H4 (cell line): ENCODE measurements around the gene A2M. TPM values are rescaled to one million over a fixed set of nuclear protein-coding genes. Genes with fewer than 3 reads are reported as not detected.
"Not testable (repeated sequence)": the region's sequence is repeated elsewhere in the genome, so short reads cannot be mapped to it uniquely, and the experiment has no call there.

ENCODE experiments used
- DNase-seq: peaks from one replicate; pipeline ENCODE4 v3.0.0-alpha.2; 2015; ENCODE audit warnings: low spot score
- total RNA-seq: library from RNA; depleted of rRNA; stranded (reverse); fragments of >200 nt; shearing (Covaris generic); gene quantifications from 2 replicates; pipeline ENCODE4 v1.2.3, GENCODE V29; 2014; rRNA removed

A2M gene
- 5.3 and 5.6 TPM in 2 replicates for total RNA-seq

GRCh38 chr12:9115731-9116559 lies at the start of gene A2M:
Gene A2M (minus strand): TSS chr12:9115919. CDS start chr12:9115849, 70 bp downstream.
- DNase-seq: peak; percentile 62

DNA sequence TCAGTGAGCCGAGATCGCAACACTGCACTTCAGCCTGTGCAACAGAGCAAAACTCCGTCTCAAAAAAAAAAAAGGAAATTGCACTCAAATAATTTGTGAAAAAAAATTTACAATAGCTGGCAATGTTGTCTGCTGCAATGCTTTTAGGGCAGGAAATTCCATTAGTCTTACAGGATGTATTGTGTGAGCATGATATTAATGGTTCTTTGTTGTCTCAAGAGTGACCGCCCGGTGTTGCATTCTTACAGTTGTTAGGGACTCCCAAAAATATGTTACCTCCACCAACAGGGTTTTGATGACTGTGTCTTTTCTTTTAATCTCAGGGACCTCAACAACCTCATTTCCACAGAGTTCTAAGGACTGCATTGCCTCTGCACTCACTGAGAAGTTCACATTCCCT lies 47.7 kb upstream of the A2M start:
- DNase-seq: no peak

DNA sequence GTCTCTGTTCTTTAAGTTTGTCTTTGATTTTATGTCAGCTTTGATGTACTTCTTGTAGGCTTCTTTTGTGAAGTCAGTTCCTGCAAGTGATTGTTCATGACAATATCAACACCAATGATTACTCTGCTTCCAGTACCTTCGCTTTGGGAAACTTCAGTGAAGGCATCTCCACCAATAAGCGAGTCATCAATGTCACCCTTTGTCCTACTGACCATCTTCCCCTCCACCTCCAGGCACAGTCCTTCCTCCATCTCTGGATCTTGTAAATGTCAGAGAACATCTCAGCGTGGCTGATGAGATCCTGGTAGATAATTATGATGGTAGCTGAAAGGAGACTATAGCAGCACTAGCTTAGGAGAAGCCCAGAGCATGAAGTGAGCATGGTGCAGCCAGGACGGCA lies 40.4 kb upstream of the A2M start:
- no peak for DNase-seq

- no peak for DNase-seq
Observed at GRCh38 chr12:9149372-9149771, 33.7 kb upstream of the A2M start.

GRCh38 chr12:9148926-9149325 lies 33.2 kb upstream of the A2M start:
- no peak for DNase-seq

DNA sequence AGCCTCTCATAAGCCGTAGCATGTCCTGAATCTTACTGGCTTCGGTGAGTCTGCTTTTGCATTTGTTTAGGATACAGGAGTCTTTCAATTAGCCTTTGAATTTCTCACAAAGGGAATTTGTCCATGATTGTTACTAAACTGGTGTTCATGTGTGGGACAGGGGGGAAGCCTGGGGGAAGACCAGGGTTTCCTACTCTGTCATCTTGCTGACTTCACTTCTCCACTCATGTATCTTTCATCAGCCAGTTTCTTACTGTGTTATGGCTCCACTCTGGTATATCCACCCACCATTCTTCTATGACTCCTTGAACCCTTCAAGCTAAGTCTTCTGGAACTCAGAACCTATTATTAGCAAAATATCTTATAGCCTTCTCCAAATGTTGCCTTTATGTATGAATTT lies 31.7 kb upstream of the A2M start:
- no peak for DNase-seq

GRCh38 chr12:9144730-9145106 lies 29.0 kb upstream of the A2M start:
- no peak for DNase-seq

GRCh38 chr12:9143929-9144729 lies 28.4 kb upstream of the A2M start:
- DNase-seq: no peak

- DNase-seq: no peak
Observed at GRCh38 chr12:9143137-9143536, 27.4 kb upstream of the A2M start.

- DNase-seq: not testable (repeated sequence)
Observed at GRCh38 chr12:9139588-9140290, 24.0 kb upstream of the A2M start.

GRCh38 chr12:9135903-9136310 lies 20.2 kb upstream of the A2M start:
- no peak for DNase-seq

- no peak for DNase-seq
Observed at GRCh38 chr12:9134981-9135628, 19.4 kb upstream of the A2M start.

GRCh38 chr12:9133216-9133916 lies 17.6 kb upstream of the A2M start:
- no peak for DNase-seq

- no peak for DNase-seq
Observed at GRCh38 chr12:9132008-9132535, 16.4 kb upstream of the A2M start.

- no peak for DNase-seq
Observed at GRCh38 chr12:9130244-9130643, 14.5 kb upstream of the A2M start.

- DNase-seq: no peak
Observed at GRCh38 chr12:9127936-9128663, 12.4 kb upstream of the A2M start.

GRCh38 chr12:9127484-9127883 lies 11.8 kb upstream of the A2M start:
- DNase-seq: no peak

GRCh38 chr12:9124383-9125031 lies 8.8 kb upstream of the A2M start:
- DNase-seq: no peak

DNA sequence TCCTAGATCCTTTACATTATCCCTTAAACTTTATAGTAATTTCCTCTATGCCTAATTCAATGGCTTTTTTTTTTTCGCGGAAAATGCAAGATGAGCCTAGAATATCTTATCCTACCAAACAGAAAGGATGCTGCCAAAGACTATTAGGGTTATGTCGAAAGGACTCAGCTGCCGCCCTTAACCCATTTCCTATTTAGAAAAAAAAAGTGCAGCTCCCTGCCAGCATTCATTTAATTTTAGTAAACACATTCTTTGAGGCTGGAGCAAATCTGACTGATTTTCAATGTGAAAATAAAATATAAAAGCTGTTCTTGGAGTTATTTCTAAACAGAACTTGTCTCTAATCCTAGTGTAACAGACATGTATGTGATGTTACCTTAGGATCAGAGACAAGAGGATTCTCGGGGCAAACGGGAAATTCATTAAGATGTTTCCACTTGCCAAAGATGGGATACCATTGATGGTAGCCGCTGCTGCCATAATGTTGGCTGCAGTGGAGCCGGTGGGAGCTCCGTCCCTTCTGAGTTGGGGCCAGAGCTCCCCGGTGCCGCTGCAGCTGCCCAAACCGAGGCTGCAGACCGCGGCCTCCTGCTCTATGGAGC lies 8.2 kb upstream of the A2M start:
- no peak for DNase-seq
